Measurements from ENCODE around the gene PRM3.

PRM3 gene

DNA sequence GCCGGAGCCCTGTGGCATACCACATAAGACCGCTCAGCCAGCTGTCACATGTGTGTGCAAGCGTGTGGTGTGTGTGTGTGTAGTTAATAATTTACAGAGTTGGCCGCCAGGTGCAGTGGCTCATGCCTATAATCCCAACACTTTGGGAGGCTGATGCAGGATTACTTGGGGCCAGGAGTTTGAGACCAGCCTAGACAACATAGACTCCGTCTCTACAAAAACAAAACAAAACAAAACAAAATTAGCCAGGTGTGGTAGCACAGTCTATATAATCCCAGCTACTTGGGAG is 37.8 kb downstream of the PRM3 start:
- Mint-ChIP-seq H3K4me1 (peaks cover 38% of the 10 kb centered on the region), H3K4me3 (no peak overlapping the region)
- no peak for ATAC-seq

DNA sequence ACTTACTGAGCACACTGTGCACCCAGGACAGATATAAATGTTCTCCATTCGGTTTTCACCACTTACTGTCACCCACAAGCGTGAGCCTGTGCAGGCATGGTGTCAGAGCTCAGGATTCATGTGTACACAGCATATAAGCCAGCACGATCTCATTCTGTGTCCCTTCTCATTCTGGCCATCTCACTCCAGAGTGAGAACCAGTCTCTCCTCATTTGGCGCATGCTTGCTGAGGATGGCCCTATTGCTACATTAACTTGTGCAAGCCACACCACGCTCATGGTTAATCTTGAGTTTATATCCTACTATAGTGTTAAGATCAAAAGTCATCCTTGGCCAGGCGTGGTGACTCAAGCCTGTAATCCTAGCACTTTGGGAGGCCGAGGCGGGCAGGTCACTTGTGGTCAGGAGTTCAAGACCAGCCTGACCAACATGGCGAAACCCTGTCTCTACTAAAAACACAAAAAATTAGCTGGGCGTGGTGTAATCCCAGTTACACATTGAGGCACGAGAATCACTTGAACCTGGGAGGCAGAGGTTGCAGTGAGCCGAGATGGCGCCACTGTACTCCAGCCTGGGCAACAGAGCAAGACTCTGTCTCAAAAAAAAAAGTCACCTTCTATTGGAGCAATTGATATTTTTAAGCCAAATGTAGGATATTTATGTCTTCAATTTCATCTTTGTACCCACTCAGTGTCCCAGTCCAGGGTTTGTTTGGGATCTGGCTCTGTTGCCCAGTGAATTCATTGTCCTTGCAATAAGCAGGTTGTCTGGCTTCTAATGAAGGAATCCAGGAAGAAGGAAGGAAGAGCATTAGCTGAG is 38.3 kb downstream of the PRM3 start:
- Mint-ChIP-seq H3K27me3 (no peaks in the 10 kb centered on the region), H3K4me1 (peaks cover 38% of the 10 kb centered on the region), H3K27ac (no peak overlapping the region), H3K9me3 (no peaks in the 10 kb centered on the region), H3K4me3 (no peak overlapping the region), H3K36me3 (no peaks in the 10 kb centered on the region)
- ATAC-seq: no peak

More for the DNA sequence above, 37.8 kb downstream of the PRM3 start:
- no peaks in the 10 kb centered on the region for H3K27me3 Mint-ChIP-seq
- no peaks in the 10 kb centered on the region for H3K36me3 Mint-ChIP-seq
- no peak overlapping the region for H3K27ac Mint-ChIP-seq
- no peaks in the 10 kb centered on the region for H3K9me3 Mint-ChIP-seq

DNA sequence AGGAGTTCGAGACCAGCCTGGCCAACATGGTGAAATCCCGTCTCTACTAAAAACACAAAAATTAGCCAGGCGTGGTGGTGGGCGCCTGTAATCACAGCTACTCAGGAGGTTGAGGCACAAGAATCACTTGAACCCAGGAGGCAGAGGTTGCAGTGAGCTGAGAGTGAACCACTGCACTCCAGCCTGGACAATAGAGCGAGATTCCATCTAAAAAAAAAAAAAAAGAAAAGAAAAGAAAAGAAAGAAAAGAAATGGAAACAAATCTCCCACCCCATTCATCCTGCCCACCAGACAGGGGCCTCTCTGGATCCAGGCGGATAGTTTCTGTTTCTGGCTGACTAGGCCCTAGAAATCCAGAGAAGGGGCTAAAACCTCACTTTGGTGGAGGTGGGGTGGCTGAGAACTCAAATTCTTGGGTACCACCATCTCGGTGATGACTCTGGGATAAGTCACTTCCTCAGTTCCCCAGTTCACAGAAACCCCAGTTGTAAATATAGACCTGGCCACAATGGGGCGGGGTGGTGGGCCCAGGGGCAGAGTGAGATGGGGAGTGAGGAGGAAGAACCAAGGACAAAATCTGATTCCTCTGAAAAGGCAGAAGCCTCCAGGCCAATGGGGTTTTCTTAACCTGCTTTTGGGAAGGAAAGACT is 39.6 kb downstream of the PRM3 start:
- H3K27ac Mint-ChIP-seq: peak overlapping the region; percentile 92
- H3K9me3 Mint-ChIP-seq: no peaks in the 10 kb centered on the region
- H3K4me1 Mint-ChIP-seq: peaks cover 42% of the 10 kb centered on the region
- no peak for ATAC-seq
- H3K4me3 Mint-ChIP-seq: no peak overlapping the region
- H3K27me3 Mint-ChIP-seq: no peaks in the 10 kb centered on the region
- H3K36me3 Mint-ChIP-seq: no peaks in the 10 kb centered on the region

DNA sequence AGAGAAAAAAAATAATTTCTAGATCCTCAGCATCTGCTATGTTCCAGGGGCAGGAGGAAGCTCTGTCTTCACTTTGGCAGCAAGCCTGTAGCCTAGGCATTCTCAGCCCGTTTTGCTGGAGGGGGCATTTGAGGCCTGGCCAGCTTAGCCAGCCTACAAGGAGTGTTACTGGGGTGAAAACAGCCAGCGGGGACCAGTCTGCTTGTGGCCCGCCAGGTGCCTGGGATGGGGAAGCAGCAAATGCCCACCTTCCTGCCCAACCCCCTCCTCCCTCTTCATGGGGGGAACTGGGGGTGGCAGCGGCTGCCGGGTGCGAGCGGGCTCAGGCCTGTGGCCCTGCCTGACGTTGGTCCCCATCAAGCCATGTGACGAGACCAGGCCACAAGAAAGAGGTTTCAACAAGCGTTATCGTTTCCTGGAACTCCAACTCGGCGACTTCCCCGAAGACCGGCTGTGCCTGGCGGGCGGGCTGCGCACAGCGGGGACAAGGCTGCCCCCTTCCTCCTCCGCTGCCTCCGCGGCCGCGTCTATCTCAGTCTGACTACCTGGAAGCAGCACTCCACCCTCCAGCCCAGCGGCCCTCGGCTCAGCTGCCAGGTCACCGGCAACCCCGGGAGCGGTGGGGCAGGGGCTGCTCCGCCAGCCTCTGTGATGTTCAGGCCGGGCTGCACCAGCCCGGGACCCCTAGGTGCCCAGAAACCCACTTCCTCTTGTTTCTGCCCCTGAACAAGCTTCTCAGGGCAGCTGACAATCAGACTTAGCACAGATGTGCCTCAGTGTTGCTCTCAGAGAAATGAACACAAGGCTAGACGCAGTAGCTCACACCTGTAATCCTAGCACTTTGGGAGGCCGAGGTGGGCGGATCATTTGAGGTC is 40.3 kb downstream of the PRM3 start:
- H3K27me3 Mint-ChIP-seq: no peaks in the 10 kb centered on the region
- H3K4me3 Mint-ChIP-seq: peak overlapping the region; percentile 55
- peaks cover 45% of the 10 kb centered on the region for H3K4me1 Mint-ChIP-seq
- ATAC-seq: peak; percentile 90
- H3K9me3 Mint-ChIP-seq: no peaks in the 10 kb centered on the region
- no peaks in the 10 kb centered on the region for H3K36me3 Mint-ChIP-seq
- peak overlapping the region; percentile 92 for H3K27ac Mint-ChIP-seq

DNA sequence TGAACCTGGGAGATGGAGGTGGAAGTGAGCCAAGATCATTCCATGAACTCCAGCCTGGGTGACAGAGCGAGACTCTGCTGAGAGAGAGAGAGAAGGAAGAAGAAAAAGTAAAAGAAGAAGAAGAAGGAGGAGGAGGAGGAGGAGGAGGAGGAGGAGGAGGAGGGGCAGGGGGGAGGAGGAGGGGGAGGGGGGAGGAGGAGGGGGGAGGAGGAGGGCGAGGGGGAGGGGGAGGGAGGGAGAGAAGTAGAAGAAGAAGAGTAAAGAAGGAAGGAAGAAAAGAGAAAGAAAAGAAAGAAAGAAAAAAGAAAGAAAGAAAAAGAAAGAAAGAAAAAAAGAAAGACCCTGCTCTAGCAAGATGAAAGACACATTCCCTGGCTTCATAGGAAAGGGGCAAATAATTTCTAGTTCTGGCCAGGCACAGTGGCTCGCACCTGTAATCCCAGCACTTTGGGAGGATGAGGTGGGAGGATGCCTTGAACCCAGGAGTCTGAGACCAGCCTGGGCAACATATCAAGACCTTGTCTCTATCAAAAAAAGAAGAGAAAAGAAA is 41.1 kb downstream of the PRM3 start:
- Mint-ChIP-seq H3K4me3 (peak overlapping the region; percentile 67), H3K4me1 (peaks cover 45% of the 10 kb centered on the region), H3K9me3 (no peaks in the 10 kb centered on the region), H3K36me3 (no peaks in the 10 kb centered on the region), H3K27ac (peak overlapping the region; percentile 92), H3K27me3 (no peaks in the 10 kb centered on the region)
- ATAC-seq: no peak

DNA sequence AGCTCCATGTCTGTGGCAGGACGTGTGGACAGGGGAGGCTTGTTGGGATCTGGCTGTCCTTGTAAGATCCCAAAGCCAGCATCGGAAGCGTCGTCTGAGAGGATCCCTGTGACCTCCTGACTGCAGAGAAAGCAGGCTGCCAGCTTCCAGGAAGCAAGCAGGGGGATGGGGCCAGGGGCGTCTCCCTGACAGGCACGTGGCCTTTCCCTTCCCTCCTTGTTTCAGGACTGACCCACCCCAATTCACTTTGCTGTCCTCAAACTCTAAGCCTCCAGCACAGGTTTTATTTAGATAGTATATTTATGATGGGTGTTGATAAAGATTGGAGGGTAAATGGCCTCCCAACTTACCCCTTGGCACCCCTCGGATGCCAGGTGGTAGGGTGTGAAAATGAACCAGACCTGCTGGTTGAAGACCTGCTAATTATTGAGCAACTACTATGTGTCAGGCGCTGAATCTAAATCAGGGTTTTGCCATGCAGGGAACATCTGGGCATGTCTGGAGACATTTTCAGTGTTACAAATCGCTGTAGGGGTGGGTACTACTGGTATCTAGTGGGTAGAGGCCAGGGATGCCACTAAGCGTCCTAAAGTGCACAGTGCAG is 42.0 kb downstream of the PRM3 start:
- H3K27ac Mint-ChIP-seq: peak overlapping the region; percentile 92
- no peaks in the 10 kb centered on the region for H3K36me3 Mint-ChIP-seq
- no peaks in the 10 kb centered on the region for H3K9me3 Mint-ChIP-seq
- no peak for ATAC-seq
- no peak overlapping the region for H3K4me3 Mint-ChIP-seq
- peaks cover 47% of the 10 kb centered on the region for H3K4me1 Mint-ChIP-seq
- no peaks in the 10 kb centered on the region for H3K27me3 Mint-ChIP-seq

GRCh38 chr16:11229906-11230305 is 43.5 kb downstream of the PRM3 start:
- no peak for ATAC-seq

GRCh38 chr16:11229432-11229831 is 44.0 kb downstream of the PRM3 start:
- Mint-ChIP-seq H3K27ac (peak overlapping the region; percentile 92), H3K4me1 (peaks cover 62% of the 10 kb centered on the region), H3K36me3 (no peaks in the 10 kb centered on the region), H3K9me3 (no peaks in the 10 kb centered on the region), H3K27me3 (no peaks in the 10 kb centered on the region), H3K4me3 (no peak overlapping the region)
- no peak for ATAC-seq

More at GRCh38 chr16:11229906-11230305, 43.5 kb downstream of the PRM3 start:
- peak overlapping the region; percentile 92 for H3K27ac Mint-ChIP-seq
- peaks cover 61% of the 10 kb centered on the region for H3K4me1 Mint-ChIP-seq
- no peaks in the 10 kb centered on the region for H3K27me3 Mint-ChIP-seq
- no peaks in the 10 kb centered on the region for H3K36me3 Mint-ChIP-seq
- H3K9me3 Mint-ChIP-seq: no peaks in the 10 kb centered on the region
- no peak overlapping the region for H3K4me3 Mint-ChIP-seq

DNA sequence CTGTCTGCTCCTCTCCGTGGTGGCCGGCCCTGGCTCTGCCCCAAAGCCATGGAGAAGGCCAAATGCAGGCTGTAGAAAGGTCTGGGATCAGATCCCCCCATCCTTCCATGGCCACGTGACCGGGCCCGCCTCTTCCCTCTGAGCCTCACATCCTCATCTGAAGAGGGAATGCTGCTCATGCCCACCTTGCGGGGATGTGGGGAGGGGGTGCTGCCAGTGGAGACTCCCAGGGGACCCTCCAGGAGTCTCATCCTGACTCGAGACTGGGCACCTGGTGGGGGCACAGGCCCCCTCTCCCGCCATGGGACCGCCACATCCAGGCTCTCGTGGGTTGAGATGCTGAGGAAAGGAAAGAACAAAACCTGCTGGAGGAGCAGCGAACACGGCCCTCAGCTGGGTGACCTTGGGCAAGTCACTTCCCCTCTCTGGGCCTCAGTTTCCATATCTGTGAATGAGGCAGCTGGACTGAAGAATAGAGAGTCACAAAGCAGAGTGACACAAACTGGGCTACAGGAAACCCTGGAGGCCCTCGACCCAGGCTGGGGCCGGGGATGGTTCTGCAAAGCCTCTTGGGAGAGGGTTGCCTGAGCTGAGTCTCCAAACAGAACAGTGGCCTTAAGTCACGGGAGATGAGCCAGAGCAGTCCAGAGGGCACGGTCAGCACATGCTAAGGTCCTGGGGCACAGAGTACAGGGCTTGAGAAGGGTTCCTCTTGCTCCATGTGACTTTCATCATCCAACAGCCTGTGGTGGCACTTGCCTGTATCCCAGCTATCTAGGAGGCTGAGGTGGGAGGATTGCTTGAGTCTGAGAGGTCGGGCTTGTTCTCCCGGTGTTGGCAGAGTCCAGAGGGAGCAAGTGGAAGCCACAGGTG is 47.5 kb downstream of the PRM3 start:
- no peak for ATAC-seq
- peaks cover 47% of the 10 kb centered on the region for H3K4me1 Mint-ChIP-seq
- H3K4me3 Mint-ChIP-seq: peak overlapping the region; percentile 57
- no peaks in the 10 kb centered on the region for H3K27me3 Mint-ChIP-seq
- H3K9me3 Mint-ChIP-seq: no peaks in the 10 kb centered on the region
- H3K27ac Mint-ChIP-seq: peak overlapping the region; percentile 94
- H3K36me3 Mint-ChIP-seq: no peaks in the 10 kb centered on the region

- peak overlapping the region; percentile 94 for H3K27ac Mint-ChIP-seq
- H3K36me3 Mint-ChIP-seq: no peaks in the 10 kb centered on the region
- H3K9me3 Mint-ChIP-seq: no peaks in the 10 kb centered on the region
- peaks cover 45% of the 10 kb centered on the region for H3K4me1 Mint-ChIP-seq
- H3K27me3 Mint-ChIP-seq: no peaks in the 10 kb centered on the region
- peak overlapping the region; percentile 57 for H3K4me3 Mint-ChIP-seq
- peak; percentile 93 for ATAC-seq
Observed at GRCh38 chr16:11224894-11225676, 48.3 kb downstream of the PRM3 start.

DNA sequence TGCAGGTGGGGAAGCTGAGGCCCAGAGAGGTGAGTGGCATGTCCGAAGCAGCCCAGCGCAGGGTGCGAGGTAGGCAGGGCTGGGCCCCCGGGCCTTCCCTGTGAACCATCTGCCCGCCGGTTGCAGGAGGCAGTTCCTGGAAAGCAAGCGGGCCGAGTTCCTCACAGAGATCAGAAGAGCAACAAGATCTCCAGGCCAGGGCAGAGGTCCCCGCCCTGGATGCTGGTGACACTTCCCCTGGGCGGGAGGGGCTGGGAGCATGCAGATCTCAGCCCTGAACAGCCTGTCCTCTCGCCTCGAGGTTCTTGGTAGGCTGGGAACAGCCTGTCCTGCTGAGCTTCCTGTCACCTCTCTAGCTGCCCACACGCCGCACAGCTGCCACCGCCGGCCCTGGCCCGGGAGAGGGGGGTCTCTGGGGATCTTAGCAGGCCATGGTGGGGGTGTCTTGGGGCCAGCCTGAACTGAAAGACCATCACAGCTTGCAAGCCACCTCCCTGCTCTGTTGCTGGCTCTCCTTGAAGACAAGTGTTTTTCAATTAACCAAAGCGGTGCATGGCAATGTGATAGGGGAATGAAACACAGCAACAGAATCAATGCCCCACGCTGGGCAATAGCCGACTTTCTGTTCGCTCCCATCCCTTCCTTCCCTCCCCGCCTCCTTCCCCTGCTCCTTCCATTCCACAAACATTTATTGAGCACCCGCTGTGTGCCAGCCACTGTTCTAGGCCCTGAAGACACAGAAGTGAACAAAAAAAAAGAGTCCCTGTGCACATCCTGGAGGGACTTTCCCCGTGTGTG is 49.1 kb downstream of the PRM3 start:
- Mint-ChIP-seq H3K4me3 (peak overlapping the region; percentile 57), H3K4me1 (peaks cover 45% of the 10 kb centered on the region), H3K27me3 (no peaks in the 10 kb centered on the region), H3K27ac (peak overlapping the region; percentile 94), H3K36me3 (no peaks in the 10 kb centered on the region), H3K9me3 (no peaks in the 10 kb centered on the region)
- ATAC-seq: peak; percentile 71

Measured in stimulated activated memory B cell treated with anti-CD40 and anti-IgM and Interleukin-4, amounts not matched to agents 10 μg/mL and 1 μg/mL and 100 μg/mL, for 72 hours (primary cell).